H1 (cell line): ENCODE results near the gene GLO1. TPM values are rescaled to one million over a fixed set of nuclear protein-coding genes. Genes with fewer than 3 reads are reported as not detected.
"Not testable (repeated sequence)": the region's sequence is repeated elsewhere in the genome, so short reads cannot be mapped to it uniquely, and the experiment has no call there.

Source experiments
- CTCF ChIA-PET: fragments of 300-600 bp; sonication (Branson Sonifier 250); formaldehyde crosslinking; loops from one replicate; lab custom pipeline; 2021; ENCODE audit not compliant: partially characterized antibody; lab: Charles Lee
- POLR2A ChIA-PET: fragments of 300-600 bp; sonication (Branson Sonifier 250); formaldehyde crosslinking; loops from one replicate; lab custom pipeline; 2021; ENCODE audit warnings: inconsistent platforms; ENCODE audit not compliant: partially characterized antibody; lab: Charles Lee
- DNase-seq, 2 experiments: peaks; one replicate each; pipeline versions ENCODE4 v3.0.0 to v3.0.0-alpha.2; 2010 to 2022; ENCODE audit warnings: low spot score in 2 of 2, low read depth in 1 of 2, mixed read lengths in 1 of 2
- FAIRE-seq: peaks from 2 replicates; lab custom pipeline; 2011; peaks lifted over from hg19 to GRCh38; lab: Jason Lieb, UNC
- H2AFZ ChIP-seq: 2 replicates; pipeline ENCODE4 v1.8.1; 2012; ENCODE audit warnings: low read length, inconsistent platforms
- H2AK5ac ChIP-seq: 2 replicates; pipeline ENCODE4 v1.6.1; 2013; ENCODE audit warnings: low read depth, low read length
- H2BK120ac ChIP-seq: replicated peaks from 2 replicates; pipeline ENCODE3; 2013; ENCODE audit warnings: low read depth, low read length, inconsistent platforms
- H2BK12ac ChIP-seq: 2 replicates; pipeline ENCODE4 v1.6.1; 2013; ENCODE audit warnings: low read depth, low read length
- H2BK15ac ChIP-seq: 2 replicates; pipeline ENCODE4 v1.6.1; 2013; ENCODE audit warnings: low read length
- H2BK20ac ChIP-seq: 2 replicates; pipeline ENCODE4 v1.6.1; 2013; ENCODE audit warnings: low read length
- H2BK5ac ChIP-seq: 2 replicates; pipeline ENCODE4 v1.6.1; 2013; ENCODE audit warnings: low read depth, low read length
- H3K14ac ChIP-seq: 2 replicates; pipeline ENCODE4 v1.6.1; 2013; ENCODE audit warnings: inconsistent platforms; ENCODE audit not compliant: insufficient read length
- H3K18ac ChIP-seq: 2 replicates; pipeline ENCODE4 v1.6.1; 2013; ENCODE audit warnings: low read length; ENCODE audit errors: extremely low read depth
- H3K23ac ChIP-seq: 2 replicates; pipeline ENCODE4 v1.6.1; 2013; ENCODE audit warnings: inconsistent platforms; ENCODE audit not compliant: insufficient read length
- H3K23me2 ChIP-seq: 2 replicates; pipeline ENCODE4 v1.6.1; 2013; ENCODE audit warnings: low read depth, low read length
- H3K27ac ChIP-seq: 2 replicates; pipeline ENCODE4 v1.6.1; 2011; ENCODE audit warnings: low read depth, low read length, inconsistent platforms
- H3K27me3 ChIP-seq, 4 experiments: replicated peaks in 1 of 4; 1 replicate in 1 of 4; 2 replicates in 3 of 4; pipeline versions ENCODE4 v1.6.1 to v1.8.1; 2011 to 2013; ENCODE audit warnings: low read length in 3 of 4, mild to moderate bottlenecking in 3 of 4, inconsistent platforms in 2 of 4, mixed read lengths in 2 of 4, moderate library complexity in 1 of 4; ENCODE audit not compliant: control insufficient read depth in 3 of 4, insufficient read depth in 3 of 4; ENCODE audit errors: extremely low read depth in 1 of 4
- H3K36me3 ChIP-seq, 4 experiments: 2 replicates each; pipeline versions ENCODE4 v1.6.1 to v1.8.1; 2011 to 2013; ENCODE audit warnings: mild to moderate bottlenecking in 4 of 4, low read length in 3 of 4, moderate library complexity in 2 of 4, control low read depth in 1 of 4, inconsistent platforms in 1 of 4; ENCODE audit not compliant: insufficient read depth in 4 of 4, control insufficient read depth in 2 of 4
- H3K4ac ChIP-seq: replicated peaks from 2 replicates; pipeline ENCODE3; 2013; ENCODE audit warnings: low read length, low read depth, mixed read lengths, inconsistent platforms; ENCODE audit not compliant: insufficient read length
- H3K4me1 ChIP-seq, 4 experiments: replicated peaks in 1 of 4; 1 replicate in 1 of 4; 2 replicates in 3 of 4; pipeline versions ENCODE4 v1.6.1 to v1.8.1; 2011 to 2013; ENCODE audit warnings: low read length in 3 of 4, inconsistent platforms in 2 of 4, mixed read lengths in 1 of 4; ENCODE audit not compliant: insufficient read depth in 4 of 4, control insufficient read depth in 3 of 4
- H3K4me2 ChIP-seq, 2 experiments: 2 replicates each; pipeline versions ENCODE4 v1.6.1 to v1.8.1; 2011 to 2013; ENCODE audit warnings: low read depth in 2 of 2, low read length in 2 of 2, control low read depth in 1 of 2, inconsistent platforms in 1 of 2, mild to moderate bottlenecking in 1 of 2; ENCODE audit not compliant: insufficient read depth in 1 of 2
- H3K4me3 ChIP-seq, 4 experiments: fragments of 200-600, 300-600 bp in 1 of 4; sonication (generic), shearing (Covaris generic), sonication (Bioruptor Twin) in 1 of 4; 2 replicates each; pipeline versions ENCODE4 v1.5.1 to v1.8.1; 2011 to 2016; ENCODE audit warnings: low read length in 4 of 4, low read depth in 3 of 4, control low read depth in 2 of 4, inconsistent platforms in 2 of 4, mild to moderate bottlenecking in 2 of 4, mixed read lengths in 1 of 4, moderate library complexity in 1 of 4; ENCODE audit not compliant: insufficient read depth in 2 of 4; ENCODE audit errors: extremely low read depth in 1 of 4
- H3K56ac ChIP-seq: replicated peaks from 2 replicates; pipeline ENCODE3; 2013; ENCODE audit warnings: low read depth, mild to moderate bottlenecking, mixed read lengths, low read length, inconsistent platforms; ENCODE audit not compliant: insufficient read length
- H3K79me1 ChIP-seq: 2 replicates; pipeline ENCODE4 v1.6.1; 2013; ENCODE audit warnings: low read depth, low read length, control low read depth
- H3K79me2 ChIP-seq, 2 experiments: 2 replicates each; pipeline versions ENCODE4 v1.6.1 to v1.8.1; 2012 to 2013; ENCODE audit warnings: low read length in 2 of 2, mild to moderate bottlenecking in 2 of 2, inconsistent platforms in 1 of 2; ENCODE audit not compliant: insufficient read depth in 2 of 2, control insufficient read depth in 1 of 2
- H3K9ac ChIP-seq, 4 experiments: replicated peaks in 1 of 4; 1 replicate in 1 of 4; 2 replicates in 3 of 4; pipeline versions ENCODE4 v1.6.1 to v1.8.1; 2011 to 2013; ENCODE audit warnings: low read depth in 3 of 4, low read length in 3 of 4, control low read depth in 2 of 4, mild to moderate bottlenecking in 2 of 4, moderate library complexity in 2 of 4, inconsistent platforms in 1 of 4; ENCODE audit errors: extremely low read depth in 1 of 4
- H3K9me3 ChIP-seq, 2 experiments: 2 replicates each; pipeline versions ENCODE4 v1.6.1 to v1.8.1; 2012 to 2013; ENCODE audit warnings: mild to moderate bottlenecking in 2 of 2, moderate library complexity in 2 of 2, control low read depth in 1 of 2, inconsistent platforms in 1 of 2, low read depth in 1 of 2, low read length in 1 of 2, mixed read lengths in 1 of 2; ENCODE audit not compliant: insufficient read depth in 2 of 2
- H4K20me1 ChIP-seq, 2 experiments: replicated peaks in 1 of 2; 2 replicates each; pipeline versions ENCODE3 to v1.8.1; 2011 to 2013; ENCODE audit warnings: inconsistent platforms in 2 of 2, low read length in 2 of 2, mild to moderate bottlenecking in 1 of 2; ENCODE audit not compliant: insufficient read depth in 2 of 2, control insufficient read depth in 1 of 2
- H4K5ac ChIP-seq: 2 replicates; pipeline ENCODE4 v1.6.1; 2013; ENCODE audit warnings: low read length, low read depth, mixed read lengths, inconsistent platforms; ENCODE audit not compliant: insufficient read length
- H4K8ac ChIP-seq: 2 replicates; pipeline ENCODE4 v1.8.0; 2013; ENCODE audit warnings: mild to moderate bottlenecking, moderate library complexity, low read length, inconsistent platforms; ENCODE audit not compliant: insufficient read depth; ENCODE audit errors: extremely low read depth
- H4K91ac ChIP-seq: replicated peaks from 2 replicates; pipeline ENCODE3; 2013; ENCODE audit warnings: low read length, mixed read lengths, inconsistent platforms; ENCODE audit not compliant: insufficient read length
- WGBS, 2 experiments: shearing (Covaris generic) in 1 of 2; methylation state at CpG; one replicate each; pipeline versions ENCODE4 v1.1.6 to v1.1.7; 2013 to 2015; ENCODE audit warnings: low lambda C conversion rate in 2 of 2, mixed read lengths in 2 of 2, inconsistent platforms in 1 of 2, low coverage in 1 of 2, missing lambda C conversion rate in 1 of 2; ENCODE audit not compliant: insufficient replicate concordance in 2 of 2, insufficient coverage in 1 of 2, insufficient read length in 1 of 2; ENCODE audit errors: extremely low coverage in 1 of 2, missing lambda C conversion rate in 1 of 2; 5-methylcytosine and 5-hydroxymethylcytosine counted together
- polyA plus RNA-seq, 7 experiments: library from polyadenylated mRNA; depleted of rRNA in 3 of 7; stranded (reverse) in 5 of 7; unstranded in 2 of 7; fragments of >200 nt in 5 of 7; fragments of 200-250 nt in 2 of 7; gene quantifications; 1 replicate in 5 of 7; 2 replicates in 1 of 7; 4 replicates in 1 of 7; pipeline versions ENCODE4 v1.2.1 to v1.2.3, GENCODE V29; 2011 to 2013; ENCODE audit warnings: missing spikeins in 2 of 7, mixed read lengths in 2 of 7
- total RNA-seq: library from RNA; stranded (reverse); fragmentation: NEBNext Ultra II Directional; extraction: Animal tissue kit (Norgen Biotek cat#: 25700); gene quantifications from 2 replicates; pipeline ENCODE4 v1.2.1, GENCODE V29; 2021

Gene GLO1
- total and polyA plus RNA-seq, 2 of the 8 experiments (the other 6 are each of a cell fraction or from before 2014, with no cell fraction given): 104 to 170 TPM

- WGBS, 2 experiments: 98% methylated on average over 3 of the region's 3 CpGs; no CpG with 5 or more reads in 1 of the 2 experiments
- H3K23ac ChIP-seq, FAIRE-seq, H3K79me1 ChIP-seq, H3K27me3 ChIP-seq, H4K8ac ChIP-seq, H2BK120ac ChIP-seq, H3K9ac ChIP-seq, H4K91ac ChIP-seq, H2AFZ ChIP-seq, DNase-seq, H3K18ac ChIP-seq, H2BK5ac ChIP-seq, H2BK12ac ChIP-seq, H3K23me2 ChIP-seq, H3K4me2 ChIP-seq, H3K27ac ChIP-seq, H2BK15ac ChIP-seq, H3K14ac ChIP-seq, H2AK5ac ChIP-seq, H3K4ac ChIP-seq, H2BK20ac ChIP-seq, H3K4me1 ChIP-seq, H3K9me3 ChIP-seq, H4K5ac ChIP-seq, H3K4me3 ChIP-seq, H3K56ac ChIP-seq: not testable (repeated sequence)
- Histone ChIP-seq H3K36me3 (peaks cover 0 to 18% (median 3%) of the 10 kb centered on the region in 4 experiments; a peak in 2 of 8 replicates), H4K20me1 (peaks cover 0 to 11% of the 10 kb centered on the region in 2 experiments), H3K79me2 (peaks cover 3 to 66% of the 10 kb centered on the region in 2 experiments; a peak in 3 of 4 replicates)
- ChIA-PET CTCF (interaction anchor here (1.5 kb wide), 1 partner anchor 19 kb away, joined by 3 read pairs; no protein-coding TSS in a partner anchor), POLR2A (interaction anchor here (0.6 to 1.0 kb wide), 2 partner anchors 26 to 43 kb away, joined by 3 read pairs; no protein-coding TSS in a partner anchor)
These were observed 3.2 kb downstream of the GLO1 start for GRCh38 chr6:38699702-38700101.
